SU-DHL-6 (cell line): ENCODE measurements around the gene PHACTR2.

ENCODE experiments used
- H2AFZ ChIP-seq: fragments of 200-600 bp; sonication (generic); 2 replicates; pipeline ENCODE4 v1.6.1; 2014; ENCODE audit warnings: low read depth, mild to moderate bottlenecking, moderate library complexity, mixed read lengths, antibody characterized with exemption, low read length; ENCODE audit not compliant: severe bottlenecking
- H3F3A ChIP-seq: fragments of 200-600 bp; shearing (Covaris generic); 2 replicates; pipeline ENCODE4 v1.6.0; 2016; ENCODE audit warnings: antibody characterized with exemption, mild to moderate bottlenecking; ENCODE audit not compliant: insufficient read depth
- H3K27ac ChIP-seq: fragments of 200-600 bp; sonication (generic); 2 replicates; pipeline ENCODE4 v1.5.1; 2016; ENCODE audit warnings: low read depth, mild to moderate bottlenecking, low read length, moderate library complexity, mixed read lengths
- H3K27me3 ChIP-seq: fragments of 200-600 bp; sonication (generic), shearing (Covaris generic); 2 replicates; pipeline ENCODE4 v1.6.0; 2014; ENCODE audit warnings: mild to moderate bottlenecking, low read length
- H3K36me3 ChIP-seq: fragments of 200-600 bp; sonication (generic); 2 replicates; pipeline ENCODE4 v1.6.1; 2014; ENCODE audit warnings: mild to moderate bottlenecking, low read length, mixed read lengths
- H3K4me2 ChIP-seq: fragments of 300-600, 200-600 bp; shearing (Covaris generic), sonication (generic); 2 replicates; pipeline ENCODE4 v1.6.0; 2014; ENCODE audit warnings: low read length, low read depth, mild to moderate bottlenecking; ENCODE audit not compliant: poor library complexity, severe bottlenecking
- H3K4me3 ChIP-seq: fragments of 200-600 bp; sonication (generic); 2 replicates; pipeline ENCODE4 v1.5.1; 2014; ENCODE audit warnings: antibody characterized with exemption, low read length, mild to moderate bottlenecking, mixed read lengths; ENCODE audit not compliant: insufficient read depth, poor library complexity, severe bottlenecking
- H3K79me2 ChIP-seq: fragments of 200-600 bp; sonication (generic); 2 replicates; pipeline ENCODE4 v1.6.1; 2014; ENCODE audit warnings: mild to moderate bottlenecking, low read length, moderate library complexity; ENCODE audit not compliant: insufficient read depth
- H3K9ac ChIP-seq: fragments of 200-600 bp; sonication (generic); 2 replicates; pipeline ENCODE4 v1.7.0; 2014; ENCODE audit warnings: mild to moderate bottlenecking, low read length
- H3K9me2 ChIP-seq: fragments of 200-600 bp; sonication (generic); replicated peaks from 2 replicates; pipeline ENCODE4 v1.6.1; 2014; ENCODE audit warnings: low read length; ENCODE audit not compliant: insufficient read depth
- H3K9me3 ChIP-seq: fragments of 200-600 bp; sonication (generic); 2 replicates; pipeline ENCODE4 v1.6.1; 2014; ENCODE audit warnings: low read length, mixed read lengths; ENCODE audit not compliant: insufficient read depth
- H4K20me1 ChIP-seq: fragments of 200-600 bp; sonication (generic); 2 replicates; pipeline ENCODE4 v1.6.1; 2014; ENCODE audit warnings: low read depth, mild to moderate bottlenecking, antibody characterized with exemption, low read length, moderate library complexity, mixed read lengths
- EZH2phosphoT487 ChIP-seq: fragments of 200-600 bp; sonication (generic), shearing (Covaris generic); conservative IDR thresholded peaks from 2 replicates; pipeline ENCODE4 v1.6.1; 2018; ENCODE audit warnings: mild to moderate bottlenecking, antibody characterized with exemption, low read length, moderate library complexity, mixed read lengths
- TF ChIP-seq, protein P1 (sequence below): fragments of 200-600 bp; sonication (generic); IDR thresholded peaks from one replicate; pipeline ENCODE4 v1.5.1; 2017; ENCODE audit warnings: antibody characterized with exemption, mild to moderate bottlenecking, low read length, moderate library complexity; ENCODE audit not compliant: insufficient read depth, poor library complexity, severe bottlenecking

The PHACTR2 gene

DNA sequence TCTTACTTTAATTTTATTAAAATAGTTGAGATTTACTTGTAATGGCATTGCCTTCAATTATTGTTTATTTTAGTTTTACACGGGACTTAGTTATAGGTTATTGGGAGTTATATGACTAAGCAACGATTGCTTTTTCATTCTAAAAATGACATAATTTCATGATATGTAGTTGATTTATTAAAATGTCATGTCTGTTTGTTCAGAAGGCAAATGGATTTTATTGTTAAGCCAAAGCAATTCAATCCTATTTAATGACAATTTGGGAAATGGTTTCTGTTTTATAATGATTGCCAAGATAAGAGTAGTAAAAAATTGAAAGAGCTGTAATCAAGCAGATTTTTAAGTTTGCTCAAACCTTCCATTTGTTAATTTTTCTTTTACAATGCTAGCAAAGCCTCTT lies 74.7 kb downstream of the PHACTR2 start:
- peaks cover 3% of the 10 kb centered on the region; the same call in 1 of the 2 replicates for H3K27me3 ChIP-seq
- no peak overlapping the region for H3K4me3 ChIP-seq
- no peaks in the 10 kb centered on the region for H3K36me3 ChIP-seq
- no peaks in the 10 kb centered on the region for H4K20me1 ChIP-seq
- H3K9ac ChIP-seq, result no peak overlapping the region
- TF ChIP-seq, protein P1, sequence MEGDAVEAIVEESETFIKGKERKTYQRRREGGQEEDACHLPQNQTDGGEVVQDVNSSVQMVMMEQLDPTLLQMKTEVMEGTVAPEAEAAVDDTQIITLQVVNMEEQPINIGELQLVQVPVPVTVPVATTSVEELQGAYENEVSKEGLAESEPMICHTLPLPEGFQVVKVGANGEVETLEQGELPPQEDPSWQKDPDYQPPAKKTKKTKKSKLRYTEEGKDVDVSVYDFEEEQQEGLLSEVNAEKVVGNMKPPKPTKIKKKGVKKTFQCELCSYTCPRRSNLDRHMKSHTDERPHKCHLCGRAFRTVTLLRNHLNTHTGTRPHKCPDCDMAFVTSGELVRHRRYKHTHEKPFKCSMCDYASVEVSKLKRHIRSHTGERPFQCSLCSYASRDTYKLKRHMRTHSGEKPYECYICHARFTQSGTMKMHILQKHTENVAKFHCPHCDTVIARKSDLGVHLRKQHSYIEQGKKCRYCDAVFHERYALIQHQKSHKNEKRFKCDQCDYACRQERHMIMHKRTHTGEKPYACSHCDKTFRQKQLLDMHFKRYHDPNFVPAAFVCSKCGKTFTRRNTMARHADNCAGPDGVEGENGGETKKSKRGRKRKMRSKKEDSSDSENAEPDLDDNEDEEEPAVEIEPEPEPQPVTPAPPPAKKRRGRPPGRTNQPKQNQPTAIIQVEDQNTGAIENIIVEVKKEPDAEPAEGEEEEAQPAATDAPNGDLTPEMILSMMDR, result no peak
- TF ChIP-seq EZH2phosphoT487, result no peak
- no peaks in the 10 kb centered on the region for H3K9me2 ChIP-seq
- H3K79me2 ChIP-seq, result no peaks in the 10 kb centered on the region
- H3K4me2 ChIP-seq, result no peak overlapping the region
- no peaks in the 10 kb centered on the region for H3F3A ChIP-seq
- no peak overlapping the region for H2AFZ ChIP-seq
- H3K27ac ChIP-seq, result no peak overlapping the region
- H3K9me3 ChIP-seq, result no peaks in the 10 kb centered on the region

DNA sequence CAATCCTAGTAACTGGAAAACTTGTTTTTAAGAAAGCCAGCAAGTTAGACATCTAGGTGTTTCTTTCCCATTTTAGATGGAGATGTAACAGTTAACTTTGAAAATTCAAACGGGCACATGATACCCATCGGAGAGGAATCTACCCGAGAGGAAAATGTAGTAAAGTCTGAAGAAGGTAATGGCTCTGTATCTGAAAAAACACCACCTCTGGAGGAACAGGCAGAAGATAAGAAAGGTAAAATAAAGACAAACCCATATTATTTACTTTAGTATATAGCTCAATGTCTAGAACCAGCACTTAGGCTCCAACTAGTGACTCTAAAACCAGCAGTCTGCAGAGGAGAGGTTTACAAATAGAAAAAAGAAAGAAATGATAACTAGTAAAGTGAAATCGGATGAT lies 75.9 kb downstream of the PHACTR2 start:
- H3K36me3 ChIP-seq, result no peaks in the 10 kb centered on the region
- no peaks in the 10 kb centered on the region for H4K20me1 ChIP-seq
- H3K4me2 ChIP-seq, result no peak overlapping the region
- no peak overlapping the region for H2AFZ ChIP-seq
- H3K27ac ChIP-seq, result no peak overlapping the region
- no peaks in the 10 kb centered on the region for H3K9me3 ChIP-seq
- no peaks in the 10 kb centered on the region for H3K79me2 ChIP-seq
- TF ChIP-seq EZH2phosphoT487, result no peak
- TF ChIP-seq, protein P1, result no peak
- H3K27me3 ChIP-seq, result peaks cover 3% of the 10 kb centered on the region; the same call in 1 of the 2 replicates
- no peak overlapping the region for H3K4me3 ChIP-seq
- H3F3A ChIP-seq, result no peaks in the 10 kb centered on the region
- no peak overlapping the region for H3K9ac ChIP-seq
- no peaks in the 10 kb centered on the region for H3K9me2 ChIP-seq

DNA sequence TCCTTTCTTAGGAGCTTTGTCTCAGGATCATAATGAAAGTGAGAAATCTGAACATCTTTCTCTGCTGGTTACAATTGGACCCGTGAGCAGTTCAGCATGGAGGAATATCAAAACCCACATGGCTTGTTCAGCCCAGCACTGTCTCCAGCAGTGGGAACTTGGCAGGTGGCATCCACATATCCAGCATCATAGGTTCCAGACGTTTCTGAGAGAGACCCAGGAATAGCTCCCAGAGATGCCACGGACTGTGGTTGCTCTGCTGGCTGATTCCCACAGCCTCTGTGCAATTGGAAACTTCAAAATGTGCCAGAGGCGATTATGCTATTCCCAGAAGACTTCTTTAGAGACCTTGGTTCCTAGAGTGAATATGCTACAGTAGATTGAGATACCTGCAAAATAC lies 76.4 kb downstream of the PHACTR2 start:
- H3K4me3 ChIP-seq, result no peak overlapping the region
- H3K27ac ChIP-seq, result no peak overlapping the region
- H3K27me3 ChIP-seq, result peaks cover under 1% of the 10 kb centered on the region; the same call in 1 of the 2 replicates
- H2AFZ ChIP-seq, result no peak overlapping the region
- no peaks in the 10 kb centered on the region for H3F3A ChIP-seq
- TF ChIP-seq EZH2phosphoT487, result no peak
- TF ChIP-seq, protein P1, result no peak
- no peaks in the 10 kb centered on the region for H3K9me3 ChIP-seq
- H3K36me3 ChIP-seq, result no peaks in the 10 kb centered on the region
- no peaks in the 10 kb centered on the region for H3K79me2 ChIP-seq
- H4K20me1 ChIP-seq, result no peaks in the 10 kb centered on the region
- no peak overlapping the region for H3K4me2 ChIP-seq
- no peaks in the 10 kb centered on the region for H3K9me2 ChIP-seq
- H3K9ac ChIP-seq, result no peak overlapping the region

DNA sequence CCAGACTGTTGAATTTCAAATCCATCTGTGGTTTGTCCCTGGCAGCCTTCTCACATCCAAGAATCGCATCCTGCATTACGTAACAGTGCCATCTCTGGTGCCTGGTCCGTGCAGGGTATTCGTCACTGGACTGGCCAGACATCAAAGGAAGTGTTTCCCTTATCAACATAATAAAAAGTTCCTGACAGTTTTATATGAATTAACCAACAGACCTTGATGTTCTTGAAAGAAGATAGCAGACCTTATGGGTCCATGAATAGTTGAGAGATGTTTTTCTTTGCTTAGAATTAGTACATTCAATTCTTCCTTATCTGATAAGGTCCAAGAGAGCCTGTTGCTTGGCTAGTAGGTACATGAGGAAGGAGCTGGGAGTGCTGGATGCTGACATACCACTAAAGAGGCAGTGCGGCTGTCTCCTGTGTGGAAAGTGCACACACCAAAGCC lies 77.6 kb downstream of the PHACTR2 start:
- H3K9me2 ChIP-seq, result no peaks in the 10 kb centered on the region
- H2AFZ ChIP-seq, result no peak overlapping the region
- H3F3A ChIP-seq, result no peaks in the 10 kb centered on the region
- H3K27ac ChIP-seq, result no peak overlapping the region
- H3K9ac ChIP-seq, result no peak overlapping the region
- H3K79me2 ChIP-seq, result no peaks in the 10 kb centered on the region
- H4K20me1 ChIP-seq, result no peaks in the 10 kb centered on the region
- no peaks in the 10 kb centered on the region for H3K36me3 ChIP-seq
- no peak overlapping the region for H3K4me3 ChIP-seq
- no peaks in the 10 kb centered on the region for H3K9me3 ChIP-seq
- TF ChIP-seq, protein P1, result no peak
- no peak for TF ChIP-seq EZH2phosphoT487
- H3K4me2 ChIP-seq, result no peak overlapping the region
- H3K27me3 ChIP-seq, result no peaks in the 10 kb centered on the region
